Vagina (tissue), 2 donors: Measurements from ENCODE around the gene CAVIN1.
"Not testable (repeated sequence)": the region's sequence is repeated elsewhere in the genome, so short reads cannot be mapped to it uniquely, and the experiment has no call there.

ENCODE experiments used
- POLR2A ChIP-seq, 2 donors: fragments of 450-650 bp; IDR thresholded peaks; one replicate each; pipeline ENCODE4 v1.6.1; 2017; ENCODE audit warnings: antibody characterized with exemption in 2 of 2, mild to moderate bottlenecking in 2 of 2, moderate library complexity in 2 of 2
- TF ChIP-seq, protein P1 (sequence below), 3 experiments: fragments of 450-650 bp in 2 of 3; fragments of 200-600 bp in 1 of 3; sonication (generic) in 1 of 3; IDR thresholded peaks; one replicate each; pipeline ENCODE4 v1.5.1; 2017 to 2019; ENCODE audit warnings: antibody characterized with exemption in 3 of 3, mild to moderate bottlenecking in 2 of 3, moderate library complexity in 2 of 3

DNA sequence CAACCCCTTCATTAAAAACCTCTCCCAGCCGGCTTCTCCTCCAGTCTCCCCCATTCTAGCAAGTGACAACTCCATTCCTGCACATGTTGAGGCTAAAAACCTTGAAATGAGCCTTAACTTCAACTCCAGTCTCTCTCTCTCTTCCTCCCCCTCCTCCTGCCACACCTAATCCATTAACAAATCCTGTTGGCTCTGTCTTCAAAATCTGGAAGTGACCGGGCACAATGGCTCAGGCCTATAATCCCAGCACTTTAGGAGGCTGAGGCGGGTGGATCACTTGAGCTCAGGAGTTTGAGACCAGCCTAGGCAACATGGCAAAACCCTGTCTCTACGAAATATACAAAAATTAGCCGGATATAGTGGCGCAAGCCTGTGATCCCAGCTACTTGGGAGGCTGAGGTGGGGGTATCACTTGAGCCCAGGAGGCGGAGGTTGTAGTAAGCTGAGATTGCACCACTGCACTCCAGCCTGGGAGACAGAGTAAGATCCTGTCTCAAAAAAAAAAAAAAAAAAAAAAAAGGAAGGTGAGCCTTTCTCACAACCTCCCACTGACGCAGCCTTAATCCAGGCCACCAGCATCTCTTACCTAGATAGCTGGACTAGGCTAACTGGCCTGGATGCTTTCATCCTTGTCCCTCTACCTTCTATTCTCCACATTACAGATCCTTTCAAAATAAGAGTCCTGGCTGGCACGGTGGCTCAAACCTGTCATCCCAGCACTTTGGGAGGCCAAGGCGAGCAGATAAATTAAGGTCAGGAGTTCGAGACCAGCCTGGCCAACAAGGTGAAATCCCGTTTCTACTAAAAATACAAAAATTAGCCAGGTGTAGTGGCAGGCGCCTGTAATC, 56.7 kb downstream of the CAVIN1 start:
- TF ChIP-seq, protein P1, sequence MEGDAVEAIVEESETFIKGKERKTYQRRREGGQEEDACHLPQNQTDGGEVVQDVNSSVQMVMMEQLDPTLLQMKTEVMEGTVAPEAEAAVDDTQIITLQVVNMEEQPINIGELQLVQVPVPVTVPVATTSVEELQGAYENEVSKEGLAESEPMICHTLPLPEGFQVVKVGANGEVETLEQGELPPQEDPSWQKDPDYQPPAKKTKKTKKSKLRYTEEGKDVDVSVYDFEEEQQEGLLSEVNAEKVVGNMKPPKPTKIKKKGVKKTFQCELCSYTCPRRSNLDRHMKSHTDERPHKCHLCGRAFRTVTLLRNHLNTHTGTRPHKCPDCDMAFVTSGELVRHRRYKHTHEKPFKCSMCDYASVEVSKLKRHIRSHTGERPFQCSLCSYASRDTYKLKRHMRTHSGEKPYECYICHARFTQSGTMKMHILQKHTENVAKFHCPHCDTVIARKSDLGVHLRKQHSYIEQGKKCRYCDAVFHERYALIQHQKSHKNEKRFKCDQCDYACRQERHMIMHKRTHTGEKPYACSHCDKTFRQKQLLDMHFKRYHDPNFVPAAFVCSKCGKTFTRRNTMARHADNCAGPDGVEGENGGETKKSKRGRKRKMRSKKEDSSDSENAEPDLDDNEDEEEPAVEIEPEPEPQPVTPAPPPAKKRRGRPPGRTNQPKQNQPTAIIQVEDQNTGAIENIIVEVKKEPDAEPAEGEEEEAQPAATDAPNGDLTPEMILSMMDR (IDR thresholded peaks at IDR 0.05) = not testable (repeated sequence)
- not testable (repeated sequence) for TF ChIP-seq POLR2A (IDR thresholded peaks at IDR 0.05)
